ENCODE results near the gene GPATCH1. TPM values are rescaled to one million over a fixed set of nuclear protein-coding genes. Genes with fewer than 3 reads are reported as not detected.

The GPATCH1 gene
- total and polyA plus RNA-seq, 2 of the 13 experiments (the other 11 are each of a cell fraction or from before 2014, with no cell fraction given): 6.8 to 6.9 TPM

- TF ChIP-seq ZBTB26 (CRISPR knock-in tag; IDR thresholded peaks at IDR 0.05; ENCODE audit: borderline replicate concordance) (no peak), ZNF563 (CRISPR knock-in tag; IDR thresholded peaks at IDR 0.05) (no peak; the same call in 1 of the 2 replicates), ZNF674 (CRISPR knock-in tag; IDR thresholded peaks at IDR 0.05; ENCODE audit: low read depth) (no peak), ZNF678 (CRISPR knock-in tag; IDR thresholded peaks at IDR 0.05) (no peak), ZNF281 (CRISPR knock-in tag; IDR thresholded peaks at IDR 0.05; ENCODE audit: borderline replicate concordance) (0 out of 2 replicates have a peak, but pooled peaks have one; percentile 8), HNRNPH1 (optimal IDR thresholded peaks at IDR 0.05; ENCODE audit: low read depth, low read length) (no peak), HDAC1 (CRISPR knock-in tag; IDR thresholded peaks at IDR 0.05) (no peak; the same call in 1 of the 2 replicates), RARA (CRISPR knock-in tag; IDR thresholded peaks at IDR 0.05) (no peak), ATF6 (CRISPR knock-in tag; conservative IDR thresholded peaks at IDR 0.05) (no peak), ZNF432 (CRISPR knock-in tag; IDR thresholded peaks at IDR 0.05; ENCODE audit: borderline replicate concordance) (no peak), PCBP2 (optimal IDR thresholded peaks at IDR 0.05; ENCODE audit: low read depth, low read length, poor library complexity, severe bottlenecking) (no peak), ZNF317 (CRISPR knock-in tag; IDR thresholded peaks at IDR 0.05) (no peak), ZFP41 (CRISPR knock-in tag; IDR thresholded peaks at IDR 0.05; ENCODE audit: borderline replicate concordance) (no peak), TCF12 (IDR thresholded peaks at IDR 0.05) (no peak), TCF12 (CRISPR knock-in tag; IDR thresholded peaks at IDR 0.05) (peak; percentile 59; the same call in 1 of the 2 replicates), SCMH1 (CRISPR knock-in tag; IDR thresholded peaks at IDR 0.05; ENCODE audit: borderline replicate concordance) (no peak), ZNF530 (CRISPR knock-in tag; IDR thresholded peaks at IDR 0.05; ENCODE audit: low read depth) (no peak), SIX4 (CRISPR knock-in tag; IDR thresholded peaks at IDR 0.05) (no peak), ZMYM3 (CRISPR knock-in tag; IDR thresholded peaks at IDR 0.05) (peak; percentile 46; the same call in 1 of the 2 replicates), ZNF737 (CRISPR knock-in tag; IDR thresholded peaks at IDR 0.05; ENCODE audit: borderline replicate concordance) (no peak), SP2 (CRISPR knock-in tag; IDR thresholded peaks at IDR 0.05) (no peak), ZNF660 (CRISPR knock-in tag; IDR thresholded peaks at IDR 0.05; ENCODE audit: borderline replicate concordance, low read depth) (no peak), HES4 (CRISPR knock-in tag; IDR thresholded peaks at IDR 0.05; ENCODE audit: borderline replicate concordance) (no peak), MLX (CRISPR knock-in tag; IDR thresholded peaks at IDR 0.05) (0 out of 2 replicates have a peak, but pooled peaks have one; percentile 14)
Measured at GRCh38 chr19:33064792-33065550, 16.0 kb upstream of the GPATCH1 start, which contains the start of gene RHPN2 (continued).
